Esophagus muscularis mucosa (tissue), 4 donors: ENCODE data around the gene NAALADL1. TPM values are rescaled to one million over a fixed set of nuclear protein-coding genes. Genes with fewer than 3 reads are reported as not detected.

Experiments used
- DNase-seq: peaks from one replicate; pipeline ENCODE4 v3.0.0-alpha.2; 2017; ENCODE audit errors: extremely low spot score
- H3K27ac ChIP-seq, 4 donors: fragments of 200-600 bp; sonication (generic); replicated peaks in 1 of 4; 1 replicate in 3 of 4; 2 replicates in 1 of 4; pipeline ENCODE4 v1.5.1; 2016 to 2019; ENCODE audit warnings: mild to moderate bottlenecking in 1 of 4
- H3K27me3 ChIP-seq, 4 donors: fragments of 200-600 bp; sonication (generic); one replicate each; pipeline versions ENCODE4 v1.5.1 to v1.6.0; 2016 to 2019
- H3K36me3 ChIP-seq, 4 donors: fragments of 200-600 bp; sonication (generic); one replicate each; pipeline ENCODE4 v1.5.1; 2016 to 2019
- H3K4me1 ChIP-seq, 4 donors: fragments of 200-600 bp; sonication (generic); one replicate each; pipeline ENCODE4 v1.5.1; 2016 to 2019
- H3K4me3 ChIP-seq, 4 donors: fragments of 200-600 bp; sonication (generic); 1 replicate in 2 of 4; 2 replicates in 2 of 4; pipeline ENCODE4 v1.5.1; 2016 to 2019; ENCODE audit warnings: mild to moderate bottlenecking in 4 of 4, moderate library complexity in 1 of 4
- H3K9me3 ChIP-seq, 4 donors: fragments of 200-600 bp; sonication (generic); 1 replicate in 3 of 4; 2 replicates in 1 of 4; pipeline ENCODE4 v1.5.1; 2016 to 2019
- EP300 ChIP-seq: sonication (generic); formaldehyde crosslinking; IDR thresholded peaks from one replicate; pipeline ENCODE4 v1.6.1; 2017; ENCODE audit warnings: antibody characterized with exemption
- POLR2A ChIP-seq: fragments of 450-650 bp; IDR thresholded peaks from one replicate; pipeline ENCODE4 v1.6.1; 2017; ENCODE audit warnings: antibody characterized with exemption, moderate library complexity, mild to moderate bottlenecking, low read depth
- POLR2AphosphoS5 ChIP-seq, 2 donors: sonication (generic); formaldehyde crosslinking; IDR thresholded peaks; one replicate each; pipeline ENCODE4 v1.6.1; 2017; ENCODE audit warnings: antibody characterized with exemption in 2 of 2
- WGBS: methylation state at CpG from one replicate; pipeline ENCODE4 v1.1.5; 2018; 5-methylcytosine and 5-hydroxymethylcytosine counted together
- intact Hi-C: fragments of 100-400 bp; cut with DNase I; formaldehyde crosslinking; loops from one replicate; pipeline ENCODE4 v1.15.1; 2023
- total RNA-seq, 4 donors: library from RNA; depleted of rRNA; stranded (reverse); fragments of >200 nt; gene quantifications; one replicate each; pipeline versions ENCODE4 v1.1.0 to v1.2.1, GENCODE V29; 2016
- TF ChIP-seq, protein P1 (sequence below), 3 experiments: fragments of 200-600 bp in 2 of 3; fragments of 450-650 bp in 1 of 3; sonication (generic) in 2 of 3; IDR thresholded peaks; one replicate each; pipeline ENCODE4 v1.5.1; 2017 to 2019; ENCODE audit warnings: antibody characterized with exemption in 3 of 3, mild to moderate bottlenecking in 2 of 3, moderate library complexity in 1 of 3

The NAALADL1 gene
- total RNA-seq, 4 donors from 2014 or later = 22.8 to 43.7 (median 31.0) TPM

DNA sequence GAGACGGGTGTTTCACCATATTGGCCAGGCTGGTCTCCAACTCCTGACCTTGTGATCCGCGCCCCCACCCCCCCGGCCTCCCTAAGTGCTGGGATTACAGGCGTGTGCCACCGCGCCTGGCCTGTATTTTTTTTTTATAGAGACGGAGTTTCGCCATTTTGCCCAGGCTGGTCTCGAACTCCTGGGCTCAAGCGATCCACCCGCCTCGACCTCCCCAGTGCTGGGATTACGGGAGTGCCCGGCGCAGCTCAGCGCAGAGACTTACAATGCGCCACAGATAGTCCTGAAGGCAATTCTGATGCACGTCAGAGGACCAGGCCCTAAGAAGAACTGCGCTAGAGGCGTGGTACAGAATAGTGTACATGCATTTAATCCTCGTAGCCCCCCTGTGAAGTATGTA is 37.1 kb upstream of the NAALADL1 start:
- DNase-seq = no peak
- no peaks in the 10 kb centered on the region for H3K9me3 ChIP-seq
- peaks cover 20 to 25% (median 23%) of the 10 kb centered on the region in 4 donors for H3K4me1 ChIP-seq
- intact Hi-C loops = no loop called here
- H3K36me3 ChIP-seq = peaks cover 0 to 27% (median 12%) of the 10 kb centered on the region in 4 donors
- no peak for TF ChIP-seq POLR2AphosphoS5 (IDR thresholded peaks at IDR 0.05)
- no peak for TF ChIP-seq POLR2A
- no peak for TF ChIP-seq EP300
- WGBS = 74% methylated on average over 22 of the region's 22 CpGs
- H3K27ac ChIP-seq = peak overlapping the region; percentile 85 to 96 (median 90)
- no peaks in the 10 kb centered on the region for H3K27me3 ChIP-seq
- peak overlapping the region; percentile 75 to 93 (median 88) for H3K4me3 ChIP-seq

DNA sequence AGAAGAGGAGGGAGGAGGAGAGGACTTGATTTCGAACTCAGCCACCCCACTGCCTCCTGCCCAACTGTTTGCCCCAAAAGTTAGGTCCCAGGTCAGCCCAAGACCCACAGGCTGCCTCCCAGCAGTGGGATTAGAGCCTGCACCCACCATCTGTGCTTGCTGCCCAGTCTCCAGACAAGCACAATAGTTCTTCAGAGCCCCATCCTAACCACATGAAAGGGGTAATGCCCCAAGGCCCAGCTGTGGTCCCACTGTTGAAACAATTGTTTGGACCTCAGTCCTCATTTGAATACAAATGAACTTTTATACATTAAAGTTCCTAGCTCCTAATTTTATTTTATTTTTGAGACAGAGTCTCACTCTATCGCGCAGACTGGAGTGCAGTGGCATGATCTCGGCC is 32.3 kb upstream of the NAALADL1 start:
- TF ChIP-seq EP300 (no peak), POLR2AphosphoS5 (IDR thresholded peaks at IDR 0.05) (no peak)
- TF ChIP-seq, protein P1, sequence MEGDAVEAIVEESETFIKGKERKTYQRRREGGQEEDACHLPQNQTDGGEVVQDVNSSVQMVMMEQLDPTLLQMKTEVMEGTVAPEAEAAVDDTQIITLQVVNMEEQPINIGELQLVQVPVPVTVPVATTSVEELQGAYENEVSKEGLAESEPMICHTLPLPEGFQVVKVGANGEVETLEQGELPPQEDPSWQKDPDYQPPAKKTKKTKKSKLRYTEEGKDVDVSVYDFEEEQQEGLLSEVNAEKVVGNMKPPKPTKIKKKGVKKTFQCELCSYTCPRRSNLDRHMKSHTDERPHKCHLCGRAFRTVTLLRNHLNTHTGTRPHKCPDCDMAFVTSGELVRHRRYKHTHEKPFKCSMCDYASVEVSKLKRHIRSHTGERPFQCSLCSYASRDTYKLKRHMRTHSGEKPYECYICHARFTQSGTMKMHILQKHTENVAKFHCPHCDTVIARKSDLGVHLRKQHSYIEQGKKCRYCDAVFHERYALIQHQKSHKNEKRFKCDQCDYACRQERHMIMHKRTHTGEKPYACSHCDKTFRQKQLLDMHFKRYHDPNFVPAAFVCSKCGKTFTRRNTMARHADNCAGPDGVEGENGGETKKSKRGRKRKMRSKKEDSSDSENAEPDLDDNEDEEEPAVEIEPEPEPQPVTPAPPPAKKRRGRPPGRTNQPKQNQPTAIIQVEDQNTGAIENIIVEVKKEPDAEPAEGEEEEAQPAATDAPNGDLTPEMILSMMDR (IDR thresholded peaks at IDR 0.05) = no peak
- 97% methylated on average over 4 of the region's 4 CpGs for WGBS
- peaks cover 22 to 44% (median 43%) of the 10 kb centered on the region in 4 donors for H3K36me3 ChIP-seq
- H3K4me3 ChIP-seq = no peak overlapping the region
- intact Hi-C loops = no loop called here
- no peaks in the 10 kb centered on the region for H3K27me3 ChIP-seq
- no peak for DNase-seq
- no peak overlapping the region for H3K27ac ChIP-seq
- H3K9me3 ChIP-seq = no peaks in the 10 kb centered on the region
- H3K4me1 ChIP-seq = peaks cover under 1 to 6% (median 3%) of the 10 kb centered on the region in 4 donors

DNA sequence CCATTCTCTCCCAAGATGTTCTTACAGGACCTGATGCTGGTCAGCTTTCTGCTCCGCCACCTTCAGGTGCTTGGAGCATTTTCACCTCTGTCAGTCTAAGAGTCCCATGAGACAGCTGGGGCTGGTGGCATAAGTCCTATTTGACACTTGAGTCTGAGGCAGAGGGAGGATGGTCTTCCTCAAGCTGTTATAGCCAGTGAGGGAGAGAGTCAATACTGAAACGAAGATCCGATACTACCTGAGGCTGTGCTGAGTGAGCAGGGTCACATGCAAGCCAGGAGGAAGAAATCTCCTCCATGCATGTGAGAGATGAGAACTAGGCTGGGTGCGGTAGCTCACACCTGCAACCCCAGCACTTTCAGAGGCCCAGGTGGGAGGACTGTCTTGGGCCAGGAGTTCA is 31.3 kb upstream of the NAALADL1 start:
- WGBS = 100% methylated on average over 3 of the region's 4 CpGs

DNA sequence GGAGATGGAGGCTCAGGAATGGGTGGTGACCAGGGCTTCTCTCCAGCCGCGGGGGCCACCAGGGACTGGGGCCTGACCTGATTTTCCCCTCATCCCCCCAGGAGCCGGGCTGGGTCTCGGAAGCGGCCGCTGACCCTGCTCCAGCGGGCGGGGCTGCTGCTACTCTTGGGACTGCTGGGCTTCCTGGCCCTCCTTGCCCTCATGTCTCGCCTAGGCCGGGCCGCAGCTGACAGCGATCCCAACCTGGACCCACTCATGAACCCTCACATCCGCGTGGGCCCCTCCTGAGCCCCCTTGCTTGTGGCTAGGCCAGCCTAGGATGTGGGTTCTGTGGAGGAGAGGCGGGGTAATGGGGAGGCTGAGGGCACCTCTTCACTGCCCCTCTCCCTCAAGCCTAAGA is 29.5 kb upstream of the NAALADL1 start:
- Histone ChIP-seq H3K27ac (no peak overlapping the region), H3K4me3 (no peak overlapping the region), H3K36me3 (peaks cover 22 to 51% (median 50%) of the 10 kb centered on the region in 4 donors), H3K9me3 (no peaks in the 10 kb centered on the region), H3K4me1 (peaks cover 17 to 24% (median 21%) of the 10 kb centered on the region in 4 donors), H3K27me3 (no peaks in the 10 kb centered on the region)
- intact Hi-C loops = no loop called here
- no peak for DNase-seq
- TF ChIP-seq EP300 = no peak
- TF ChIP-seq POLR2AphosphoS5 (IDR thresholded peaks at IDR 0.05) = no peak
- TF ChIP-seq POLR2A = no peak
- TF ChIP-seq, protein P1 (IDR thresholded peaks at IDR 0.05) = no peak
- WGBS = 94% methylated on average over 13 of the region's 15 CpGs

More for the DNA sequence above, 31.3 kb upstream of the NAALADL1 start:
- Histone ChIP-seq H3K4me1 (peaks cover 8 to 13% (median 10%) of the 10 kb centered on the region in 4 donors), H3K9me3 (no peaks in the 10 kb centered on the region), H3K4me3 (no peak overlapping the region), H3K27me3 (no peaks in the 10 kb centered on the region), H3K36me3 (peaks cover 22 to 51% (median 50%) of the 10 kb centered on the region in 4 donors), H3K27ac (no peak overlapping the region)
- no peak for DNase-seq
- no peak for TF ChIP-seq POLR2A
- intact Hi-C loops = no loop called here

DNA sequence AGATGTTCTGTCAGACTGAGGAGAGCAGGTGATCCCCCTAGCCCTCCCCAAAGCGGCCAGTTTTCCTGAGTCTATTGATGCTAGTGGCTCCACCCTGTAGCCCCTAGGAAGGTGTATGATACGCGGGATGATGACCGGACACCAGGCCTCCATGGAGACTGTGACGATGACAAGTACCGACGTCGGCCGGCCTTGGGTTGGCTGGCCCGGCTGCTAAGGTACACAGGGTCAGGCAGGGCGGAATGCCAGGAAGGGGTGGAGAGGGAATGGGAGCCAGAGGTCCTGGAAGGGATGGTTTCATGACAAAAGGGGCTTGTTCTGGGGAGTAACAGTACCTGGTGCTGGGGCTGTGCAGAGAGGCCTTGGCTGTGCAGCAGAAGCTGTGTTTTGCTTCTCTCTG is 28.9 kb upstream of the NAALADL1 start:
- TF ChIP-seq POLR2A = no peak
- intact Hi-C loops = no loop called here
- Histone ChIP-seq H3K4me3 (no peak overlapping the region), H3K4me1 (peaks cover 17 to 24% (median 21%) of the 10 kb centered on the region in 4 donors), H3K9me3 (no peaks in the 10 kb centered on the region), H3K27ac (no peak overlapping the region), H3K27me3 (no peaks in the 10 kb centered on the region), H3K36me3 (peaks cover 22 to 51% (median 50%) of the 10 kb centered on the region in 4 donors)
- WGBS = 86% methylated on average over 11 of the region's 11 CpGs
- no peak for DNase-seq

DNA sequence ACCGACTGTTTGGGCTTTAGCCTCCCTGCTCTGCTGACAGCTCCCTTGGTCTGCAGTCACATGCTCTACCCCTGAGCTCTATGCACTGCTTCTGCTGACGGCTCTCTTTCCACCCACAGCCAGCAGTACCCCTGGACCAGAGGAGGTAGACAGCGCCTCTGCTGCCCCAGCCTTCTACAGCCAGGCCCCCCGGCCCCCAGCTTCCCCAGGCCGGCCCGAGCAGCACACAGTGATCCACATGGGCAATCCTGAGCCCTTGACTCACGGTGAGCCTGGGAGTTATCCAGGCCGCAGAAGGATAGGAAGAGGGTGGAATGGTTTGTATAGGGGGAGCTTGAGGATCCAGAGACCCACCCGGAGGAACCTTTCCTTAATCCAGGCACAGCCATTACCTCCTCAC is 28.5 kb upstream of the NAALADL1 start:
- intact Hi-C loops = no loop called here
- Histone ChIP-seq H3K27me3 (no peaks in the 10 kb centered on the region), H3K36me3 (peaks cover 22 to 51% (median 50%) of the 10 kb centered on the region in 4 donors), H3K27ac (no peak overlapping the region), H3K4me1 (peaks cover 17 to 24% (median 21%) of the 10 kb centered on the region in 4 donors), H3K4me3 (no peak overlapping the region), H3K9me3 (no peaks in the 10 kb centered on the region)
- 92% methylated on average over 8 of the region's 9 CpGs for WGBS
- TF ChIP-seq, protein P1 (IDR thresholded peaks at IDR 0.05) = no peak
- TF ChIP-seq EP300 (no peak), POLR2A (no peak), POLR2AphosphoS5 (IDR thresholded peaks at IDR 0.05) (no peak)
- DNase-seq = no peak
